Uterus (tissue), 2 donors: ENCODE data around the gene FYN.

Experiments
- POLR2A ChIP-seq, 2 donors: fragments of 450-650 bp; IDR thresholded peaks; one replicate each; pipeline ENCODE4 v1.6.1; 2016; ENCODE audit warnings: antibody characterized with exemption in 2 of 2, mild to moderate bottlenecking in 1 of 2, moderate library complexity in 1 of 2
- TF ChIP-seq, protein P1 (sequence below), 4 experiments: fragments of 200-600 bp in 2 of 4; fragments of 450-650 bp in 2 of 4; sonication (generic) in 2 of 4; IDR thresholded peaks; one replicate each; pipeline ENCODE4 v1.5.1; 2016 to 2019; ENCODE audit warnings: antibody characterized with exemption in 4 of 4, mild to moderate bottlenecking in 2 of 4, moderate library complexity in 1 of 4

GRCh38 chr6:111806165-111806547 is 67.1 kb downstream of the FYN start:
- TF ChIP-seq, protein P1, sequence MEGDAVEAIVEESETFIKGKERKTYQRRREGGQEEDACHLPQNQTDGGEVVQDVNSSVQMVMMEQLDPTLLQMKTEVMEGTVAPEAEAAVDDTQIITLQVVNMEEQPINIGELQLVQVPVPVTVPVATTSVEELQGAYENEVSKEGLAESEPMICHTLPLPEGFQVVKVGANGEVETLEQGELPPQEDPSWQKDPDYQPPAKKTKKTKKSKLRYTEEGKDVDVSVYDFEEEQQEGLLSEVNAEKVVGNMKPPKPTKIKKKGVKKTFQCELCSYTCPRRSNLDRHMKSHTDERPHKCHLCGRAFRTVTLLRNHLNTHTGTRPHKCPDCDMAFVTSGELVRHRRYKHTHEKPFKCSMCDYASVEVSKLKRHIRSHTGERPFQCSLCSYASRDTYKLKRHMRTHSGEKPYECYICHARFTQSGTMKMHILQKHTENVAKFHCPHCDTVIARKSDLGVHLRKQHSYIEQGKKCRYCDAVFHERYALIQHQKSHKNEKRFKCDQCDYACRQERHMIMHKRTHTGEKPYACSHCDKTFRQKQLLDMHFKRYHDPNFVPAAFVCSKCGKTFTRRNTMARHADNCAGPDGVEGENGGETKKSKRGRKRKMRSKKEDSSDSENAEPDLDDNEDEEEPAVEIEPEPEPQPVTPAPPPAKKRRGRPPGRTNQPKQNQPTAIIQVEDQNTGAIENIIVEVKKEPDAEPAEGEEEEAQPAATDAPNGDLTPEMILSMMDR (IDR thresholded peaks at IDR 0.05), result no peak
- TF ChIP-seq POLR2A (IDR thresholded peaks at IDR 0.05), result no peak
